RWPE2 (cell line): ENCODE results near the gene MACO1.
A peak's percentile ranks its signal among the peaks of the same experiment; 100 is the strongest.
"Not testable (repeated sequence)": the region's sequence is repeated elsewhere in the genome, so short reads cannot be mapped to it uniquely, and the experiment has no call there.

Experiments
- ATAC-seq: fragments of 200-7000 bp; cut with Tn5 transposase; 3 replicates; pipeline ENCODE4 v1.9.1; 2021; ENCODE audit warnings: low read depth
- DNase-seq: peaks from one replicate; pipeline ENCODE4 v3.0.0-alpha.2; 2020; ENCODE audit warnings: low spot score
- H3K27ac ChIP-seq: fragments of 450-650 bp; 2 replicates; pipeline ENCODE4 v1.5.1; 2017; ENCODE audit warnings: mild to moderate bottlenecking; ENCODE audit not compliant: poor library complexity, severe bottlenecking
- H3K27me3 ChIP-seq: fragments of 250-450 bp; sonication (Bioruptor Pico); 2 replicates; pipeline ENCODE4 v1.5.1; 2021; ENCODE audit warnings: mild to moderate bottlenecking, moderate library complexity; ENCODE audit not compliant: insufficient read depth, poor library complexity, severe bottlenecking
- H3K36me3 ChIP-seq: fragments of 250-450 bp; sonication (Bioruptor Pico); 2 replicates; pipeline ENCODE4 v1.5.1; 2020; ENCODE audit warnings: low read depth, mild to moderate bottlenecking, moderate library complexity
- H3K4me1 ChIP-seq: fragments of 250-450 bp; sonication (Bioruptor Pico); 2 replicates; pipeline ENCODE4 v1.5.1; 2021; ENCODE audit warnings: mild to moderate bottlenecking, moderate library complexity; ENCODE audit not compliant: insufficient read depth, poor library complexity, severe bottlenecking
- H3K4me3 ChIP-seq: fragments of 250-450 bp; sonication (Bioruptor Pico); 2 replicates; pipeline ENCODE4 v1.5.1; 2021; ENCODE audit warnings: mild to moderate bottlenecking, moderate library complexity; ENCODE audit not compliant: severe bottlenecking
- H3K9me3 ChIP-seq: fragments of 250-450 bp; sonication (Bioruptor Pico); 2 replicates; pipeline ENCODE4 v1.5.1; 2021; ENCODE audit warnings: mild to moderate bottlenecking, moderate library complexity; ENCODE audit not compliant: severe bottlenecking
- CTCF ChIP-seq: fragments of 450-650 bp; IDR thresholded peaks from one replicate; pipeline ENCODE4 v1.5.1; 2017; ENCODE audit warnings: mild to moderate bottlenecking, moderate library complexity; ENCODE audit not compliant: poor library complexity, severe bottlenecking

The MACO1 gene

GRCh38 chr1:25430073-25430966, at the start of gene MACO1:
Gene MACO1, plus strand, starts transcription at chr1:25430897. Its CDS starts 202 bp downstream, at chr1:25431099.
- DNase-seq (peak; percentile 89), ATAC-seq (peak; percentile 93)
- Histone ChIP-seq H3K27me3 (no peaks in the 10 kb centered on the region), H3K27ac (peak within 1 kb of the TSS; percentile 44), H3K9me3 (no peaks in the 10 kb centered on the region), H3K4me1 (peaks cover 24% of the 10 kb centered on the region), H3K36me3 (no peaks in the 10 kb centered on the region), H3K4me3 (peak within 1 kb of the TSS; percentile 83)
- no peak for TF ChIP-seq CTCF

DNA sequence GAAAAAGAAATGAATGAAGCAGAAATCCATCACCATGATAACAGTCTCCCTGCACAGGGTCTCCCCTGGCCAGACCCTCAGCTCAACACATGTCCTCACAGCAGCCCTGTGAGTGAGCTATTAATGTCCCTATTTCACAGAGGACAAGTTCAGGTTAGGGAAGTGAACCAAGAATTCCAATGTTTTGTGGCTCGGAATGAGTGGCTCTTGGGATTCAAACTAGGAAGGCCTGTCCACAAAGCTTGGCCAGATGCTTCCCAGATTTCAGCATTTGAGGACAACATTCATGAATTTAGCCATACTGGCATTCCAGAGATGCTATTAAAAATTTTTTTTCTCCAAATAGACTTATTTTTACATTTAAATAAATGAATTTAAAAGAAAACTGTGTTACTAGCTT, 48.2 kb upstream of the MACO1 start:
- H3K36me3 ChIP-seq, ATAC-seq, H3K27me3 ChIP-seq, H3K4me3 ChIP-seq, H3K9me3 ChIP-seq, H3K27ac ChIP-seq, H3K4me1 ChIP-seq, DNase-seq: not testable (repeated sequence)

- not testable (repeated sequence) for DNase-seq, H3K27ac ChIP-seq, ATAC-seq
These were observed 47.6 kb upstream of the MACO1 start for GRCh38 chr1:25383090-25383489.

DNA sequence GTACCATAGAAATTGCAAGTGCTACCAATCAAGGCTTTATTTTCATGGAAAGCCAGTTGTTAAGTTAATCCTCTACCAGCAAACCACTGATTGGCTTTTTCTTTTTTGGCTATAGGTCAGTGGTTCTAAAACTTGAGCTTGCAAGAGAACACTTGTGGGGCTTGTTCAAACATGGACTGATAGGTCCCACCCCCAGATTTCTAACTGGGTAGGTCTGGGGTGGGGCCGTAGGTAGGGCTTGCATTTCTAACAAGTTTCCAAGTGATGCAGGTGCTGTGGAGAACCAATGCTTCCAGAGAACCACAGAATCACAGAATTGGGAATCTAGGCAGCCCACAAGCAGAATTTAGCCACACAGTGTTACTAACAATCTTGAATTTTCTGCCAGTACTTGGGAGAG, 46.8 kb upstream of the MACO1 start:
- not testable (repeated sequence) for H3K27me3 ChIP-seq, H3K36me3 ChIP-seq, H3K4me1 ChIP-seq, DNase-seq, H3K9me3 ChIP-seq, H3K4me3 ChIP-seq, ATAC-seq, H3K27ac ChIP-seq

More at GRCh38 chr1:25383090-25383489, 47.6 kb upstream of the MACO1 start:
- H3K4me3 ChIP-seq, H3K4me1 ChIP-seq, H3K9me3 ChIP-seq, H3K36me3 ChIP-seq, H3K27me3 ChIP-seq: not testable (repeated sequence)

DNA sequence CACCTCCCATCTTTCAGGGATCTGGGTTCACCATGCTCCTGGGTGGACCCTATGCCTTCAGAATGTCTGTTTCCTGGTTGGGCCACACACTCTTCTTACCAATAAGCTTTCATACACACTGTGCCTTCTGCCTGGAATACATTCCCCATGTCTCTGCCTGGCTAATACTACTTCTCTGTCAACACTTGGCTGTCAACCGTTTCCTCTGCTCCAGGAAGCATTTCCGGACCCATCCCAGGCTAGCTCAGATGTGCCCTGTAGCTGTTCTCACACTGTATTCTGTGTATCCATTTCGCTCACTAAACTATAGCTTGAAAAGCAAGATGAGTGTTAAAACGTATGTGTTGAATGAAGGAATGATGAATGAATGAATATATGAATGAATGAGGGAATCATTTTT, 43.6 kb upstream of the MACO1 start:
- H3K27me3 ChIP-seq, ATAC-seq, H3K4me1 ChIP-seq, DNase-seq, H3K4me3 ChIP-seq, H3K9me3 ChIP-seq, H3K36me3 ChIP-seq, H3K27ac ChIP-seq: not testable (repeated sequence)

GRCh38 chr1:25388691-25389090, 42.0 kb upstream of the MACO1 start:
- H3K9me3 ChIP-seq, H3K27me3 ChIP-seq, H3K27ac ChIP-seq, ATAC-seq, H3K4me3 ChIP-seq, DNase-seq, H3K4me1 ChIP-seq, H3K36me3 ChIP-seq: not testable (repeated sequence)

DNA sequence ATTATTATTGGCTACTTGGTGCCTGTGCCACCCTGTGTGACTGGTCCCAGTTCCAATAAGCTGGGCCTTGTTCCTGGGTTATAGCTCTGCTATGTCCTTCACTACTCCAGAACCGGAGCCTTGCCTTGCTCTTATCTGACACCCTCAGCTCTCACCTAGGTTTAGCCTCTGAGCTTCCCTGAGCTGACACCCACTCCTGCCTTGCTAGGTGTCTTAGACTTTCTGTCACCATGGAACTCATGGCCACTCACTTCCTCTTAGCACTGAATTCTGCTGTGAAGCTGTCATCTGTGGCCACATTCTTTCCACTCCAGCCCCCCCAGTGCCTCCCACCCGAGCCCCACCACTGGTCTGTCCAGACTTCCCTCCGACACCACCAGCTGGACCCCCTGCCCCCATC, 41.0 kb upstream of the MACO1 start:
- not testable (repeated sequence) for H3K27ac ChIP-seq, H3K27me3 ChIP-seq, H3K4me1 ChIP-seq, H3K9me3 ChIP-seq, H3K4me3 ChIP-seq, H3K36me3 ChIP-seq, ATAC-seq, DNase-seq
